Ascending aorta (tissue), 2 donors: ENCODE data around the gene SORCS3. TPM values are rescaled to one million over a fixed set of nuclear protein-coding genes. Genes with fewer than 3 reads are reported as not detected.

Source experiments
- DNase-seq, 2 donors: peaks; one replicate each; pipeline ENCODE4 v3.0.0-alpha.2; 2019; ENCODE audit warnings: low spot score in 2 of 2
- H3K27ac ChIP-seq, 2 donors: fragments of 200-600 bp; sonication (generic); one replicate each; pipeline ENCODE4 v1.5.1; 2016 to 2017; ENCODE audit warnings: mild to moderate bottlenecking in 1 of 2
- H3K27me3 ChIP-seq: fragments of 200-600 bp; sonication (generic); one replicate; pipeline ENCODE4 v1.5.1; 2017
- H3K36me3 ChIP-seq, 2 donors: fragments of 200-600 bp; sonication (generic); one replicate each; pipeline ENCODE4 v1.5.1; 2016
- H3K4me1 ChIP-seq, 2 donors: fragments of 200-600 bp; sonication (generic); one replicate each; pipeline ENCODE4 v1.5.1; 2016 to 2017; ENCODE audit warnings: mild to moderate bottlenecking in 1 of 2
- H3K4me3 ChIP-seq, 2 donors: fragments of 200-600 bp; sonication (generic); one replicate each; pipeline ENCODE4 v1.5.1; 2016 to 2017; ENCODE audit warnings: mild to moderate bottlenecking in 1 of 2
- H3K9me3 ChIP-seq, 2 donors: fragments of 200-600 bp; sonication (generic); one replicate each; pipeline ENCODE4 v1.5.1; 2016
- CTCF ChIP-seq, 3 experiments: fragments of 200-600 bp in 2 of 3; fragments of 450-650 bp in 1 of 3; sonication (generic) in 2 of 3; IDR thresholded peaks; one replicate each; pipeline ENCODE4 v1.5.1; 2016 to 2019; ENCODE audit warnings: antibody characterized with exemption in 3 of 3, mild to moderate bottlenecking in 1 of 3, moderate library complexity in 1 of 3
- intact Hi-C: fragments of 100-400 bp; cut with DNase I; formaldehyde crosslinking; loops from one replicate; pipeline ENCODE4 v1.15.1; 2023
- total RNA-seq: library from RNA; depleted of rRNA; stranded (reverse); fragments of >200 nt; gene quantifications from one replicate; pipeline ENCODE4 v1.1.0, GENCODE V29; 2016

Gene SORCS3
- total RNA-seq, 1 donor from 2014 or later = not detected

GRCh38 chr10:104741127-104741526, 100.0 kb downstream of the SORCS3 start:
- no peak overlapping the region for H3K4me3 ChIP-seq
- no peak for DNase-seq
- TF ChIP-seq CTCF (IDR thresholded peaks at IDR 0.05) = no peak
- no peak overlapping the region for H3K27ac ChIP-seq
- no peaks in the 10 kb centered on the region for H3K9me3 ChIP-seq
- no peaks in the 10 kb centered on the region for H3K36me3 ChIP-seq
- no peaks in the 10 kb centered on the region for H3K27me3 ChIP-seq
- no peaks in the 10 kb centered on the region for H3K4me1 ChIP-seq
- intact Hi-C loops = no loop called here

DNA sequence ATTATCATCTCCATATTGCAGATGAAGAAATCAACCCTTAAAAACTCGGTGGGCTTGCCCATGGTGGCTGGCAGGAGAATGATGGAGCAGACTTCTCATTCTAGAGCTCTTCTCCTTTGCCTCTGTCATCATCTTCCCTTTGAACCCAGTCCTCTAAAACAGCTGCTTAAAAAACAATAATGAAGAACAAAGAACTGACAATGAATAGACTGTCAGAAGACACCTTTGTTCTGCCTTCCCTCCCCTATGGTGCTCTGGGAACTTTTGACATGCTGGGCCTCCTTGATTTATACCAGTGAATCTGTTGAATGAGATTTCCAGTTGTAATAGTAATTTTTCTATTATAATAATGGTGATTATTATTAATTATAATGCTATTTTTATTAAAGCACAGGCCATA, 103.0 kb downstream of the SORCS3 start:
- intact Hi-C loops = no loop called here
- no peaks in the 10 kb centered on the region for H3K27me3 ChIP-seq
- no peaks in the 10 kb centered on the region for H3K4me1 ChIP-seq
- TF ChIP-seq CTCF (IDR thresholded peaks at IDR 0.05) = no peak
- no peak for DNase-seq
- no peak overlapping the region for H3K4me3 ChIP-seq
- no peak overlapping the region for H3K27ac ChIP-seq
- no peaks in the 10 kb centered on the region for H3K36me3 ChIP-seq
- no peaks in the 10 kb centered on the region for H3K9me3 ChIP-seq

DNA sequence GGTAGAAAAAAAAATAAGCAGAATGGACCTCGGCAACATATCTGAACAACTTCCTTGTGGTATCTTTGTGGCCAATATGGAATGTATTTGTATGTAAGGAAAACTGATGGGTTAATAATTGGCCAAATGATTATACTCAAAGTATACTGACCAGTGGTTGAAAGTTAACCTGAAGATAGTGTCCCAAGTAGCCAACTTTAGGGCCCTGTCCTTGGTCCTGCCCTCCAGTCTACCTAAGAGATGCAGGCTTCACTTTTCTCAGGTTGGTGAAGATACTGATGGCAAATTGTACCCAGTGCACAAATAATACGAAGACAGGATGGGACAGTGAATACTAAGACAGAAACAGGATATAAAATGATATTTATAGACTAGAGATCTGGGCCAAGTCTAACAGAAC, 109.2 kb downstream of the SORCS3 start:
- Histone ChIP-seq H3K9me3 (no peaks in the 10 kb centered on the region), H3K36me3 (no peaks in the 10 kb centered on the region), H3K27me3 (no peaks in the 10 kb centered on the region), H3K4me3 (no peak overlapping the region), H3K4me1 (no peaks in the 10 kb centered on the region), H3K27ac (no peak overlapping the region)
- intact Hi-C loops = no loop called here
- no peak for TF ChIP-seq CTCF (IDR thresholded peaks at IDR 0.05)
- no peak for DNase-seq

GRCh38 chr10:104762793-104763192, 121.7 kb downstream of the SORCS3 start:
- Histone ChIP-seq H3K4me3 (no peak overlapping the region), H3K27ac (no peak overlapping the region), H3K4me1 (no peaks in the 10 kb centered on the region), H3K27me3 (no peaks in the 10 kb centered on the region), H3K36me3 (no peaks in the 10 kb centered on the region), H3K9me3 (no peaks in the 10 kb centered on the region)
- intact Hi-C loops = no loop called here
- no peak for TF ChIP-seq CTCF (IDR thresholded peaks at IDR 0.05)
- DNase-seq = no peak

DNA sequence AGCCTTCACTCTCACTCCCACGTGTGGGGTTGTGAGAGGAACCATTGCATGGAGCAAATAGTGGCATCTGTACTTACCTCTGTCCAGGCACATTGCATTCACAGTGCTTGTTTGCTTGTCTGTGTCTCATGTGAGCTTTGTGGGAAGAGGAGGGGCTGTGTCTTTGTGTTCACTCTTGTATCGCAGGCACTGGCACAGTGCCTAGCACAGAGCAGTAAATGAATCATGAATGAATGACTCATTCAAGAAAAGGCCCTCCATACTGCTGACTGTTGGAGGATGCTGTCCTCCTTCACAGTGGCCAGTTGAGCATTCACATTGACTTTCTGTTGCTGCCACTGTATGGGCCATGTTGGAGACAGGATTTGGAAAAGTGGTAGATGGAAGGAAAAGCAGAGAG, 125.3 kb downstream of the SORCS3 start:
- TF ChIP-seq CTCF (IDR thresholded peaks at IDR 0.05) = no peak
- Histone ChIP-seq H3K27me3 (no peaks in the 10 kb centered on the region), H3K9me3 (no peaks in the 10 kb centered on the region), H3K36me3 (no peaks in the 10 kb centered on the region), H3K27ac (no peak overlapping the region), H3K4me1 (no peaks in the 10 kb centered on the region), H3K4me3 (no peak overlapping the region)
- DNase-seq = no peak
- intact Hi-C loops = no loop called here

DNA sequence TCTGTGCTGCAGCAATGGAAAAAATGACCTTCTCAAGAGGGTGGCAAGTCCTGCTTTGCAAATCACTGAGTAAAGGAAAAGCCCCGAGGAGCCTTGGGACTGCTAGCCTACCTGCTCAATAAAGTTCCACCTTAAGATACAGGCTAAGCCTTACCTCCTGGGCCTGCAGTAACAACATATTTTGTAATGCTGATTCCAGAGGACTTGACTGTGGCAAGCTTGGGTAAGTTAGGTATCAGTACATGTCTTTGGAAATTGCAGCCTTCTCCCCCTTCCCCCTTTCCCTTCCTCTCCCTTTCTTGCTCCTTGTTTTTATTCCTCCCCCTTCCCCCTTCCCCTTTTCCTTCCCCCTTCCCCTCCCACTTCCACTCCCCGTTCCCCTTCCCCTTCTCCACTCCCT, 126.2 kb downstream of the SORCS3 start:
- H3K9me3 ChIP-seq = no peaks in the 10 kb centered on the region
- intact Hi-C loops = no loop called here
- no peak overlapping the region for H3K27ac ChIP-seq
- DNase-seq = no peak
- no peak for TF ChIP-seq CTCF (IDR thresholded peaks at IDR 0.05)
- H3K27me3 ChIP-seq = no peaks in the 10 kb centered on the region
- no peak overlapping the region for H3K4me3 ChIP-seq
- H3K4me1 ChIP-seq = no peaks in the 10 kb centered on the region
- H3K36me3 ChIP-seq = no peaks in the 10 kb centered on the region
